ENCODE results near the gene PARD3B. TPM values are rescaled to one million over a fixed set of nuclear protein-coding genes. Genes with fewer than 3 reads are reported as not detected.

PARD3B gene
- total RNA-seq, 1 donor from 2014 or later = 21.7 TPM

- DNase-seq = peak; percentile 27
Measured at GRCh38 chr2:205633994-205634393, 1088.7 kb downstream of the PARD3B start.

- DNase-seq = no peak
Measured at GRCh38 chr2:205636549-205637319, 1091.5 kb downstream of the PARD3B start.

GRCh38 chr2:205637320-205637602, 1092.0 kb downstream of the PARD3B start:
- no peak for DNase-seq

- DNase-seq = no peak
Measured at GRCh38 chr2:205637779-205638503, 1092.7 kb downstream of the PARD3B start.

GRCh38 chr2:205640716-205641115, 1095.4 kb downstream of the PARD3B start:
- DNase-seq = no peak

- no peak for DNase-seq
Measured at GRCh38 chr2:205642599-205643356, 1097.5 kb downstream of the PARD3B start.

GRCh38 chr2:205643391-205643885, 1098.2 kb downstream of the PARD3B start:
- no peak for DNase-seq

- no peak for DNase-seq
Measured at GRCh38 chr2:205644018-205644417, 1098.7 kb downstream of the PARD3B start.

GRCh38 chr2:205646680-205647079, 1101.4 kb downstream of the PARD3B start:
- no peak for DNase-seq

GRCh38 chr2:205650450-205650849, 1105.2 kb downstream of the PARD3B start:
- peak; percentile 14 for DNase-seq

GRCh38 chr2:205650931-205651330, 1105.7 kb downstream of the PARD3B start:
- DNase-seq = no peak

- no peak for DNase-seq
Measured at GRCh38 chr2:205651719-205652118, 1106.4 kb downstream of the PARD3B start.

- DNase-seq = peak; percentile 39
Measured at GRCh38 chr2:205654878-205655605, 1109.8 kb downstream of the PARD3B start.

- peak; percentile 84 for DNase-seq
Measured at GRCh38 chr2:205655779-205656456, 1110.6 kb downstream of the PARD3B start.

- DNase-seq = peak; percentile 79
Measured at GRCh38 chr2:205656461-205656860, 1111.2 kb downstream of the PARD3B start.

GRCh38 chr2:205656941-205657340, 1111.7 kb downstream of the PARD3B start:
- no peak for DNase-seq

- DNase-seq = peak; percentile 96
Measured at GRCh38 chr2:205657579-205657978, 1112.3 kb downstream of the PARD3B start.

GRCh38 chr2:205658068-205658467, 1112.8 kb downstream of the PARD3B start:
- no peak for DNase-seq

GRCh38 chr2:205658572-205658971, 1113.3 kb downstream of the PARD3B start:
- no peak for DNase-seq

GRCh38 chr2:205659922-205660321, 1114.6 kb downstream of the PARD3B start:
- DNase-seq = no peak

- peak; percentile 97 for DNase-seq
Measured at GRCh38 chr2:205660521-205661124, 1115.3 kb downstream of the PARD3B start.
